ENCODE measurements around the gene TRIM71.
"Not testable (repeated sequence)": the region's sequence is repeated elsewhere in the genome, so short reads cannot be mapped to it uniquely, and the experiment has no call there.

Gene TRIM71

DNA sequence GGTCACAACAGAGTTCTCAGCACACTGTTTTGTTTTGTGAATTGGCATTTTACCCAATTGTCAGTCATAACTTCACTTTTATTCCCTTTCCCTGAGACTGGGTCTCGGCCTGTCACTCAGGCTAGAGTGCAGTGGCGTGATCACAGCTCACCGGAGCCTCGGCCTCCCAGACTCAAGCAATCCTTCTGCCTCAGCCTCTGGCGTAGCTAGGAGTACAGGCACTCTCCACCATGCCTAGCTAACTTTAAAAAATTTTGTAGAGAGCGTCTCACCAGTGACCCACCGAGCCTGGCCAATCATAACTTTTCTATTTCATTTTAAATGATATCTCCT is 26.5 kb downstream of the TRIM71 start:
- no peak for DNase-seq

DNA sequence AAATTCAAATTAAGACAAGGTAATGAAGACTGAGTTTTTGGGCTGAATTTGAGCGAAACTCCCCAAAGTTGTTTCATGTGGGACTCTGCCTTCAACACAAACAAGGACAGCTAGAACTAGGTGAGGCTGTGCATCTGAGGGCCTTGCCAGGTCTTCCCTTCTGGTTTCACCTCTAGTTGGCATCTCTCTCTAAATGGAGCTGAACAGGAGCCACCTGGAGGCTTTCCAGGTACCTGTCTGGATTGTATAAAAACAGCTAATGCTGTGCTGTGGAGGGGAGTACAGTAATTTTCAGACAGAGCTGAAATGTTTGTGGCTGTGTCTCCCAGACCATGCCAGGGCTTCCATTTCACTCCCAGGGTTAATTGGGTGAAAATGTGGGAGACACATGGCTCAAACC is 27.1 kb downstream of the TRIM71 start:
- DNase-seq: no peak

DNA sequence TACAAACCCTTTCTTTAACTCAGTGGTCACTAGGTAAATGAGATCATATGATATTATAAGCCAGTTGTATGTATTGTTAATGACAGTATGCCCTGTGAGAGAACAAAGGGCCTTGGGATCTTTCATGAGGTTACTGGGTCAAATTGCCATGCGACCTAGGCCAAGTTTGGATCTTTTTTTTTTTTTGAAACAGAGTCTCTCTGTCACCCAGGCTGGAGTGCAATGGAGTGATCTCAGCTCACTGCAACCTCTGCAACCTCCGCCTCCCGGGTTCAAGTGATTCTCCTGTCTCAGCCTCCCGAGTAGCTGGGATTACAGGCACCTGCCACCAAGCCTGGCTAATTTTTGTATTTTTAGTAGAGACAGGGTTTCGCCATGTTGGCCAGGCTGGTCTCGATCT is 27.7 kb downstream of the TRIM71 start:
- not testable (repeated sequence) for DNase-seq

DNA sequence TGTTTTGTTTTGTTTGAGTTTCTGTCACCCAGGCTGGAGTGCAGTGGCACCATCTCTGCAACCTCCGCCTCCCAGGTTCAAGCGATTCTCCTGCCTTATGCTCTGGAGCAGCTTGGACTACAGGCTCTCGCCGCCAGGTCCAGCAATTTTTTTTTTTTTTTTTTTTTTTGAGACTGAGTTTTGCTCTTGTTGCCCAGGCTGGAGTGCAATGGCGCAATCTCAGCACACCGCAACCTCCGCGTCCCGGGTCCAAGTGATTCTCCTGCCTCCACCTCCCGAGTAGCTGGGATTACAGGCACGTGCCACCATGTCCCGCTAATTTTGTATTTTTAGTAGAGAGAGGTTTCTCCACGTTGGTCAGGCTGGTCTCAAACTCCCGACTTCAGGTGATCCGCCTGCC is 29.2 kb downstream of the TRIM71 start:
- DNase-seq: not testable (repeated sequence)

- no peak for DNase-seq
Observed at GRCh38 chr3:32847528-32847927, 29.7 kb downstream of the TRIM71 start.

GRCh38 chr3:32848215-32848614 is 30.4 kb downstream of the TRIM71 start:
- no peak for DNase-seq

DNA sequence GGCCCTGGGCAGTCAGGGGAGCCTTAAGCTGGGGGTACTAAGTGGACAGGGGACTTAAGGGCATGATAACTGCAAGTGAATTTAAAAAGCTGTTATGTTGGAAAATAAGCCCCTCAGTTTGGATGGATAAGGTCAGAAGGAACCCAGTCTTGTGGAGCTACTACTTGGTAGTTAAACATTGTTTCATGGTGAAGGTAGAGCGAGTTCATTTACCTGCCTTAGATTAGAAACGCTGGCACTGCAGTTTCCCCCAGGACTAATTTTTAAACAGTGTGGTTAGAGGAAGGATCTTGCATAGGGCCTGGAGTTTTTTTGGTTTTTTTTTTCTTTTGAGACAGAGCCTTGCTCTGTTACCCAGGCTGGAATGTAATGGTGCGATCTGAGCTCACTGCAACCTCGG is 31.2 kb downstream of the TRIM71 start:
- no peak for DNase-seq

DNA sequence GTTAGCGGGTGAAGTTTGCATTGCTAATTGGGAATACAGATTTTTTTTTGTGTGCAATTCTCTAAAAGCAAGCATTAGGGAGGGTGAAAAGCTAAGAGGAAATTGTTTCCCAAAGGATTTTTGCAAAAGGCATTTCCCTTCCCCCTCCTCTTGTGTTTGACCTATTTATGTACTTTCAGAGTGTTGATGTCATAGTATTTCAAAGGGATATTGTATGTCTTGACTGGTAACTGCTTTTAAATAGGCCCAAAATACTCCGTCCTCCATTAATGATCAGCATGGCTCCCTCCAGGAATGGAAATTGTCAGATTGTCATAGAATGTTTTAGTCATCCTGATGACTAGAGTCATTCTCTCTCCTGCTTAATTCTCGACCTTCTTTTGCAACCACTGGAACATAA is 32.4 kb downstream of the TRIM71 start:
- no peak for DNase-seq

GRCh38 chr3:32850636-32851035 is 32.8 kb downstream of the TRIM71 start:
- no peak for DNase-seq

GRCh38 chr3:32852146-32852545 is 34.3 kb downstream of the TRIM71 start:
- DNase-seq: no peak

GRCh38 chr3:32855350-32855953 is 37.7 kb downstream of the TRIM71 start:
- DNase-seq: no peak

GRCh38 chr3:32856355-32856889 is 38.6 kb downstream of the TRIM71 start:
- DNase-seq: no peak

DNA sequence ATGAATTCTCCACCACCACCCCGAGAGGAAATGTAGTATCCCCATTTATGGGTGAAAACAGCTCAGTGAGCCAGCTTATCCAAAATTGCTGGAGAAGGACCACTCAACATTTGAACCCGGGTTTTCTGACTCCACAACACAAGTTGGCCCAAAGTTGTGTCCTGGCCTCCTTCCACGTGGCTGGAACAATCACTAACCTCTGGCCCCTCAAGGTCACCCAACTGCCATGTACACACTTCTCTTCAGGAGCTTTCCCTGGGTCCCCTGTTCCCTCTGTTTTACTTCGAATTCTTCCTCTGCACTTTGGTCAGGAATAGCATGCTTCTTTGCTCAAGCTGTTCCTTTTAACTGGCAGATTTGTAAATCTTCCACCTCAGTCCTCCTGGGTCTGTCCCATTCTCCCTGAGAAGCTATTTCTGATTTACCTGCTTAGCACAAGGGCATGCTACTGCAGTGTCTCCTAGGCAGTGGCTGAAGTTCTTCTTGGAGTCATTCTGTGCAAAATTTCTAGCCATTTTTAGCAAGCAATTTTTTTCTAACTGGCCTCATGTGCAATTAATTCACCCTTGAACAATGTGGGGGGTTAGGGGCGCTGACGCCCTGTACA is 39.2 kb downstream of the TRIM71 start:
- DNase-seq: no peak

DNA sequence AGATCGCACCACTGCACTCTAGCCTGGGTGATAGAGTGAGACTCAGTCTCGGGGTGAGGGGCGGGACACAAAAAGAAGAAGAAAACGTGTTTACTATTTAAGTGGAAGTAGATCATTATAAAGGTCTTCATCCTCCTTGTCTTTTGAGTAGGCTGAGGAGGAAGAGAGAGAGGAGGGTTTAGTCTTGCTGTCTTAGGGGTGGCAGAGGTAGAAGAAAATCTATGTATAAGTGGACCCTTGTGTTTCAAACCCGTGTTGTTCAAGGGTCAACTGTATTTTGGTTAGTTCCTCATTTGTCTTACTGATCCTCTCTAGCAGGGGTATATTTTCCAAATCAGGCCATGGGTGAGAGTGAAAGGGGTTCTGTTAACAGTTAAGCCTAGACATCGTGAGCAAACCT is 40.1 kb downstream of the TRIM71 start:
- DNase-seq: no peak

DNA sequence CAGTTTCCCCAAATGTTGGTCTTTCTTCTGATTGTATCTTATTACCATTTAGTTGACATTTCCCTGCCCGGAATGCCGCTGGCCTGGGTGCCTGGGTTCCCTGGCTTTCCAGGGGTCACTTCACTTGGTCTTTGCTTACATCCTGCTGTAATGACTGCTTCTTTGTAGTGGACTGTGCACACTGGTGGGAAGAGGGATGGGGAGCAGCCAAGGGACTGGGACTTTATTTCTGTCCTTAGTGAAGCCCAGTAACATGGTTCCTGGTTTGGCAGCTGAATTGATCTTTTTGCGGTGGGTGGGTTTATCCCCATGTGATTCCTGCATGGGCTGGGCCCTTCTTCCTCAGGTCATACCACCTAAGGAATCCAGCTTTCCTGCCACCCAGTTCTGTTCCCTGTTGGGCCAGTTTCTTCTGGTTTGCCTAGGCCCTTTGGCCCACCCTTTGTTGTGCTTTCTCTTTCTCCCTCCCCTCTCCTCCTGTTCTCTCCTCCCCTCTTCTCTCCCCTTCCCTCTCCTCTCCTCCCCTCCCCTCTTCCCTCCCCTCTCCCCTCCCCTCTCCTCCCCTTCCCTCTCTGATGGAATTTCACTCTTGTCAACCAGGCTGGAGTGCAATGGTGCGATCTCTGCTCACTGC is 41.9 kb downstream of the TRIM71 start:
- DNase-seq: no peak

GRCh38 chr3:32860499-32860898 is 42.7 kb downstream of the TRIM71 start:
- DNase-seq: no peak

DNA sequence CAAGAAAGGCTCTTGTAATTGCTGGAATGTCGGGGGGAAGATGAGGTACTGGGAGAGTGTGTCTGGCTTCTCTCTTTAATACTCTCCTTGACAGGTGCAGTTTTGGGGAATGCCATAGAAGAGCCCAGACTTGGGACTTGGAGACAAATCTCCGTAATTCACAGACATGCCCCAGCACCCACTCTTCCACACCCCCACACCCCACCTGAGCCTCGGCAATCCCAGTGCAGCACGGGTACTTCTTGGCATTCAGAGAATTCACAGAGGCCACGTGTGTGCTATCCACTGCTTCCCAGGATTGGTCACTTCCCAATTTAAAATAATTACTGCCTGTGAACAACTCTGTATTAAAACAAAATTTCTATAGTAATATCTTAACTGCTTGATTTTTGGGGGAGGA is 43.9 kb downstream of the TRIM71 start:
- no peak for DNase-seq

GRCh38 chr3:32862247-32862935 is 44.6 kb downstream of the TRIM71 start:
- DNase-seq: no peak

GRCh38 chr3:32862936-32863487 is 45.2 kb downstream of the TRIM71 start:
- DNase-seq: no peak

DNA sequence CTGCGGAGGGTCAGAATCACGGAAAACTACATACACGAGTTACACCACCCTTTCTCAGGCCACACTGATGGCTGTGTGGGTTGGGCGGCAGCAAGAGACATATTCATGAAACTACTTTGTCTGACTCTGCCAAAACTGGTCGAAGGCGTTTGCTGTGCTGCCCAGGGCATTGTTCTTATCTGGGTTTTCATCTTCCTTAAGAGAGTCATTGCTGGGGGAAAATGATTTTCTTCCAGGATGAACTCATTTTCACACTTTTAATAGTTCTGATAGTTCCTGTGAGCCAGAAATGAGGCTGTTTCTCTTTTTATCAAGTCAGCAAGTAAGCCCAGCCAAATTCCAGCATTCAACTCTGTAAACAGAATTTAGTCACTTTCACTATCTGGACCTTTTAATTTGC is 47.6 kb downstream of the TRIM71 start:
- DNase-seq: no peak

GRCh38 chr3:32866533-32866932 is 48.7 kb downstream of the TRIM71 start:
- DNase-seq: no peak

DNA sequence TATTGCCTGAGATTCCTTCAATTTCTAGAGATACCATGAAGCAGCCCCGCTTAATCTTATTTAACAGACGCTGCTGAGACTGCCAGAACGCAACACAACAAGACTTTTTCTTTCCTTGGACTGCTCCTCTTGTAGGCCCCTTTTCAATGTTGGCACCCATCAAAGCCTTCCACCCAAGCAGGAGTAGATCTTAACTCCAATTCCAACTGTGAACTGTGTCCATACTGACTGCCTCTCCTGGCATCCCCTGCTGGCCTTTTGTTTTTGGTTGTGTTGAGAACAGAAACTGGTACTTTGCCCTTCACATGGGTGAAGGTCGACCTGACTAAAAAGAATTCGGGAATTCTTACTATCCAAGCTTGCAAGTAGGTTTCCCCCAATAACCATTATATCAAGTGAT is 50.2 kb downstream of the TRIM71 start:
- no peak for DNase-seq

DNA sequence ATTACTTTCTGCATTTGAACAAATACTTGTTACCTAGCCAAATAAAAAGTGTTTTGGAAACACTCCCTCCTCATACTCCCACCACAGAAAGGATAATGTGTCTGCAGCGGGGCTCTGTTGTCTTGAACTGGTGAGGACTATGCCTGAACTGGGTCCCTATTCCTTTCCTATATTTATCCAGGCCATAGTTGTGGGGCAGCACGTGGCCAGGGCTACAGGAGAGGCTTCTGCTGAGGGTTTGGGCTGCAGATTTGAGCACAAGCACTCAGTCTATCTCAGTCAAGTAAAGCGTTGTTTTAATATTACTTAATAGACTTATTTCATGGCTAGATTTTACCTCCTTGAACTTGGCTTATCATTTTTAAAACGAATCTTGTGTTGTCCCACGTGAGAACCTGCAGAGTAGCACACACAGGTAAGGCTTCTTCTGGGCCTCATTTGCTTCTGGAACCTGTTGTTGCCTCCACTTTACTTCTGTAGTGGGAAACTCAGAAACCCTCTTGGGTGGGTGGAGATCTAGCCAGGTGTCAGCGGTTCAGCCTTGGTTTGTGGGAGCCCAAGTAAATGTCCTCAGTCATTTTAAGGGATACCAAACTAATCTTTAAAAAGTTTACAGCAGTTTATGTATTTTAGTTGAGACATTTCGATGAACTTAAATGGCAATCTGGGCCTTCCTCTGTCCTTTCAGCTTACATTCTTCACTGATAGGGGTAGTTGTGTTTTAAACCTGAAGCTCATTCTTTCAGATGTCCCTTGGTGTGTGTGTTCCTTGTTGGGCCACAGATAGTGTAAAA is 51.1 kb downstream of the TRIM71 start:
- no peak for DNase-seq

Data from inflammatory macrophage treated with lipopolysaccharide for 4 hours (primary cell).